ENCODE data around the gene DLK2. TPM values are rescaled to one million over a fixed set of nuclear protein-coding genes. Genes with fewer than 3 reads are reported as not detected.
"Not testable (repeated sequence)": the region's sequence is repeated elsewhere in the genome, so short reads cannot be mapped to it uniquely, and the experiment has no call there.

Gene DLK2
- polyA plus RNA-seq, 4 donors, result 0.93 to 1.9 (median 1.3) TPM

DNA sequence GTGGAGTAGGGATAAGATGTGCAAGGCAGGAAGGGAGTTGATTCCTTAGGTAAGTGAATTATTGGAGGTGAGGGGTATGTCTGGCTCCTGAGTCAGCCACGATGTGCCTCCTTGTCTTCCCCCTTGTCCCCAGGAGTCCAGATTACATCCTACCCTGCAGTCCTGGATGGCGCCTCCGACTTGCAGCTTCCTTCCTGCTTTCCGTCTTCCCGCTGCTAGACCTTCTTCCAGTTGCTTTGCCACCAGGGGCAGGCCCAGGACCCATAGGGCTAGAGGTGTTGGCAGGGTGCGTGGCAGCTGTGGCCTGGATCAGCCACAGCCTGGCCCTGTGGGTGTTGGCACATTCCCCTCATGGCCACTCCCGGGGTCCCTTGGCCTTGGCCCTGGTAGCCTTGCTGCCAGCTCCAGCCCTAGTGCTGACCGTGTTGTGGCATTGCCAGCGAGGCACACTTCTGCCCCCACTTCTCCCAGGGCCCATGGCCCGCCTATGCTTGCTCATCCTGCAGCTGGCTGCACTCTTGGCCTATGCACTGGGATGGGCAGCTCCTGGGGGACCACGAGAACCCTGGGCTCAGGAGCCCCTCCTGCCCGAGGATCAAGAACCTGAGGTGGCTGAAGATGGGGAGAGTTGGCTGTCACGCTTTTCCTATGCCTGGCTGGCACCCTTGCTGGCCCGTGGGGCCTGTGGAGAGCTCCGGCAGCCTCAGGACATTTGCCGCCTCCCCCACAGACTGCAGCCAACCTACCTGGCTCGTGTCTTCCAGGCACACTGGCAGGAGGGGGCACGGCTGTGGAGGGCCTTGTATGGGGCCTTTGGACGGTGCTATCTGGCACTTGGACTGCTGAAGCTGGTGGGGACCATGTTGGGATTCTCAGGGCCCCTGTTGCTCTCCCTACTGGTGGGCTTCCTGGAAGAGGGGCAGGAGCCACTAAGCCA is 23.1 kb downstream of the DLK2 start:
- DNase-seq (ENCODE audit: low read depth in 4 of 4, low spot score in 2 of 4), result no peak

DNA sequence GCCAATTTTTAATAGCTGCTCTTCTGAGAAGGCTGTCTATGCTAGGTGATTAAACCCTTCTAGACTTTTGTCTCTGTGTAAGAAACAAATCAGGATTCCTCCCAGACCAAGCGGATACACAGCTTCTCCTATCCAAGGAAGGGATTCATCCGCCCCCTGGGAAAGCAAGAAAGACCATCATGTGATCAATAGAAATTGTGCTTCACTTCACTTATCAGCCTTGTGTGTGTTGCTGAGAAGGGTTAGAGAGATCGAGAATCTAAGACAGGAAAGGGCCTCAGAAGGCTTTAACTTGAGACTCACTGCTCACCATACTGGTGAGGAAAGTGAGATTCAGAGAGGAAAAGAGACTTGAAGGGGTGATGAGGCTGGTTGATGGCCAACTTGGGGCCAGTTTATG is 26.5 kb downstream of the DLK2 start:
- no peak for DNase-seq (ENCODE audit: low read depth in 4 of 4, low spot score in 2 of 4)

DNA sequence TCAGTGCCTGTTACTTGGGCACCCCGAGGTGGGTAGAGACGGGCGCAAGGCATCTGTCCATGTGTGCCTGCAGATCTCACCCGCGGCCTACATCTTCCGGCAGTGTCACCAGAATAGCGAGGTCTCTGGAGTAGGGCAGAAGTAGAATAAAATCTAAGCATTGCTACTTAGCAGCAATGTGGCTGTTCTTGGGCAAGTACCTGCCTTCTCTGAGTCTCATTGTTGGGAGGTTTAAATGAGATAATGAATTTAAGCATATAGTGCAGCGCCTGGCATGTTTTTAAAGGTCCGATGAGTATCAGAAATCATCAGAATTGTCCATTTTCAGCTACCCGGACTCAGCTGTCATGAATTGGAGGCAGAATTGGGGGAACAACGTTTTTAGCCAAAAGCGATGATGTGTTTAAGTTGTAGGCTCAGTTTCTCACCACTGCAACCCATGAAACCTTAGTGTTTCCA is 27.2 kb downstream of the DLK2 start:
- peak in 1 of 4 donors; percentile 23 for DNase-seq (ENCODE audit: low read depth in 4 of 4, low spot score in 2 of 4)

DNA sequence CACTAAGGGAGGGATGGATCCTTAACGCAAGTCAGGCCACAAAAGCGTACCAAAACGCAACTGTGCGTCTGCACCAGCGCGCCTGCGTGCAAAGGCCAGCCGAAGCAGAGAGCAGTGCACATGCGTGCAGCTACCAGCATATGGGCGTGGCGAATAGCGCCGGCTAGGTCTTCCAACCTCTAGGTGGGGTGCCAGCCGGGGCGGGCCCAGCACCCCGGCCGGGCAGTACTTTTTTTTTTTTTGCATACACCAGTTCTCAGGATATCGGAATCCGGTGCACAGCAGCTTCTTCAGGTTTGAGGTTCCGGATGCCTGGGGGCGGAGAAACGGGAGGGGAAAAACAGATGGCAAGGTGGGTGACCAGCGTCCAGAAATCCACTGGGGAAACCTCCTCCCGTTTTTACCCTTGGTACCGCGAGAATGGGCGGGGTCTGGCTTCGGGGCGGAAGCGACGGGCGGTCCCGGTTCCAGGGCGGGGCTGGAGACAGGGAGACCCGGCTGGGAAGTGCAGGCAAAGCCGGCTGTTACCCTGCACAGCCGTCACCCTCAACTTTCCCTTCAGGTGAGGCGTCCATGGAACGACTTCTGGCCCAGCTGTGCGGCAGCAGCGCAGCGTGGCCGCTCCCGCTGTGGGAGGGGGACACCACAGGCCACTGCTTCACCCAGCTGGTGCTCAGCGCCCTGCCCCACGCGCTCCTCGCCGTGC is 27.8 kb downstream of the DLK2 start, which contains the start of gene ABCC10:
TSS of gene ABCC10 (plus strand) at position 136 of the 706 bp plus-strand sequence. CDS start at position 574, 438 bp downstream.
- peak; percentile 82 to 92 (median 90) for DNase-seq (ENCODE audit: low read depth in 4 of 4, low spot score in 2 of 4)

DNA sequence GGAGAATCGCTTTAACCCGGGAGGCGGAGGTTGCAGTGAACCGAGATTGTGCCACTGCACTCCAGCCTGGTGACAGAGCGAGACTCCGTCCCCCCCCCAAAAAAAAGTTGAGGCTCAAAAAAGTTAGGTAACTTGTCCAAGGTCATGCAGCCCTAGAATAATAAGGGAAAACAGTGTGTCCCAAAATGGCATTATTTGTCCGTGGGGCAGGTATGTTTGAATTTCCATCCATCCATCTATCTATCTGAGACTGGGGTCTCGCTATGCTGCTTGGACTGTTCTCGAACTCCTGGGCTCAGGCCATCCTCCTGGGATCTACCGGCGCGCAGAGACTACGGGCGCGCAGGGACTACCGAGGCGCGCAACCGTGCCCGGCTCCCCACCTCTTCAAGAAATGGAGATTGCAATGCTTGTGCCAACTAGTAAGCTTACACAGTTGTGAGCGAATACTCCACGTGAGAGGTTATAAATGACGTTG is 28.4 kb downstream of the DLK2 start:
- no peak for DNase-seq (ENCODE audit: low read depth in 4 of 4, low spot score in 2 of 4)

DNA sequence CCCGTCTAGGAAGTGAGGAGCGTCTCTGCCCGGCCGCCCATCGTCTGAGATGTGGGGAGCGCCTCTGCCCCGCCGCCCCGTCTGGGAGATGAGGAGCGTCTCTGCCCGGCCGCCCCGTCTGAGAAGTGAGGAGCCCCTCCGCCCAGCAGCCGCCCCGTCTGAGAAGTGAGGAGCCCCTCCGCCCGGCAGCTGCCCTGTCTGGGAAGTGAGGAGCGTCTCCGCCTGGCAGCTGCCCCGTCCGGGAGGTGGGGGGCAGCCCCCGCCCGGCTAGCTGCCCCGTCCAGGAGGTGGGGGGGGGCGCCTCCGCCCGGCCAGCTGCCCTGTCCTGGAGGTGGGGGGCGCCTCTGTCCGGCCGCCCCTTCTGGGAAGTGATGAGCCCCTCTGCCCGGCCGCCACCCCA is 30.3 kb downstream of the DLK2 start:
- DNase-seq (ENCODE audit: low read depth in 4 of 4, low spot score in 2 of 4), result not testable (repeated sequence)

DNA sequence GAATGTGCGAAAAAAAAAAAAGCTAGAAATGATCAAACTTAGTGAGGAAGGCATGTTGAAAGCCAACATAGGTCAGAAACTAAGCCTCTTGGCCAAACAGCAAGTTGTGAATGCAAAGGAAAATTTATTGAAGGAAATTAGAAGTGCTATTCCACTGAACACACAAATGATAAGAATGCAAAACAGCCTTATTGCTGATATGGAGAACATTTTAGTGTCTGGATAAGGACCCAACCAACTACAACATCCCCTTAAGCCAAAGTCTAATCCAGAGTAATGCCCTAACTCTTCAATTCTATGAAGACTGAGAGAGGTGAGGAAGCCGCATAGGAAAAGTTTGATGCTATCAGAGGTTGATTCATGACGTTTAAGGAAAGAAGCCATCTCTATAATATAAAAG is 33.5 kb downstream of the DLK2 start:
- DNase-seq (ENCODE audit: low read depth in 4 of 4, low spot score in 2 of 4), result no peak

DNA sequence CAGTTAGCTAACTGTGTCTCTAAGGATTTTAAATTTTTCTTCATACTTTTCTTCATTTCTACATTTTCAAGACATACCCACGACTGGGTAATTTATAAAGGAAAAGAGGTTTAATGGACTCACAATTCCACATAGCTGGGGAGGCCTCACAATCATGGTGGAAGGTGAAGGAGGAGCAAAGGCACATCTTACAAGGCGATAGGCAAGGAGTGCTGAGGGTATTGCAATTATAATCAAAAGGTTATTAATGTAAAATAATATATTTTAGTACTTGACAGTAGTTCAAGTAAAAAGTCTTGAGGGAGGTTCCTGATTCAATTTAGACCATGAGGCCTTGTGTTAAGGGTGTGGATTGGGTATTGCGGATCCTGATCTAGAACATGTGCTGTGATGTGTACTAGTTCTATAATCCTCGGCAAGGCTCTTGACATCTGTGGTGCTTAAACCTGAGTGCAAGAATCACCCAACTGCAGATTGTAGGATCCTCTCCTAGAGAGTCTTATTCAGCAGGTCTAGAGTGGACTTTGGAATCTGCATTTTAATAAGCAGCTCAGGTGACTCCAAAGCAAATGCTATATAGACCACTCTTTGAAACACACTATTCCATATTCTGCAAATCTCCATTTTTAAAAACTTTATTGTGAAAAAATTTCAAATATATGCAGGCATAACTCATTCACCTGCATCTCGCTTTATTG is 35.2 kb downstream of the DLK2 start:
- no peak for DNase-seq (ENCODE audit: low read depth in 4 of 4, low spot score in 2 of 4)

DNA sequence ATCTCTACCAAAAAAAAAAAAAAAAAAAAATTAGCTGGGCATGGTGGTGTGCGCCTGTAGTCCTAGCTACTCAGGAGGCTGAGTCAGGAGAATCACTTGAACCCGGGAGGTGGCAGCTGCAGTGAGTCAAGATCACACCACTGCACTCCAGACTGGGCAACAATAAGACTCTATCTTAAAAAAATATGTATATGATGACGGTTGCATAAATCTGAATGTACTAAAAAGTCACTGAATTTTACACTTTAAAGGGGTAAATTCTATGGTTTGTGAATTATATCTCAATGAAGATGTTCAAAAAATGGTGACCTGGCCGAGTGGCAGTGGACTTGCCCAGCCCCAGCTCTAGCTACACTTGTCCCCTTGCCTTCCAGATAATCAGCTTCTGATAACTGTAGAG is 38.4 kb downstream of the DLK2 start:
- DNase-seq (ENCODE audit: low read depth in 4 of 4, low spot score in 2 of 4), result no peak

DNA sequence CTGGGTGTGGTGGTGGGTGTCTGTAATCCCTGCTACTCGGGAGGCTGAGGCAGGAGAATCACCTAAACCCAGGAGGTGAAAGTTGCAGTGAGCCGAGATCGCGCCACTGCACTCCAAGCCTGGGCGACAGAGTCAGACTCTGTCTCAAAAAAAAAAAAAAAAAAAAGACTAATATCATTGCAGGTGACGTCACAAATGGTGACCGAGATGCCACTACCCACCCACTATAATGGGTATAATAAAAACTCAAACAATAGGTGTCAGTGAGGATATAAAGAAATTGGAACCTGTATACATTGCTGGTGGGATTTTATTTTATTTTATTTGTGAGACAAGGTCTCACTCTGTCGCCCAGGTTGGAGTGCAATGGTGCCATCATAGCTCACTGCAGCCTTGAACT is 40.1 kb downstream of the DLK2 start:
- not testable (repeated sequence) for DNase-seq (ENCODE audit: low read depth in 4 of 4, low spot score in 2 of 4)

DNA sequence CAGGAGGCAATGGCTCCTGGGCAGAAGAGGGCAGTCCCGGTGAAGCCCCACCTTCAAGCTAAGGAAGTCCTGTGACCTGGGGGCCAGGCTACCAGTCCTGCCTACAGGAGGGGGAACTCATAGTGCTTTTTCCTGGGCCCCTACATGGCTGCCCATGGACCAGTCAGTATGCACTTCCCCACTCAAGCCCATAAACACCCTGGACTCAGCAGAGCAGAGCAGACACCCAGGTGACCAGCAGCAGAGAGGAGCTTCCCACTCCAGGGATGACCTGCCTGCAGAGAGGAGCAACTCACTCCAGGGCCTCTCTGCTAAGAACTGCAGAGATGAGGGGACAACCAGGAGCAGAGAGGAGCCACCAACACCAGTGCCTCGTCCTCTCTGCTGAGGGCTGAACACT is 42.3 kb downstream of the DLK2 start:
- DNase-seq (ENCODE audit: low read depth in 4 of 4, low spot score in 2 of 4), result no peak

DNA sequence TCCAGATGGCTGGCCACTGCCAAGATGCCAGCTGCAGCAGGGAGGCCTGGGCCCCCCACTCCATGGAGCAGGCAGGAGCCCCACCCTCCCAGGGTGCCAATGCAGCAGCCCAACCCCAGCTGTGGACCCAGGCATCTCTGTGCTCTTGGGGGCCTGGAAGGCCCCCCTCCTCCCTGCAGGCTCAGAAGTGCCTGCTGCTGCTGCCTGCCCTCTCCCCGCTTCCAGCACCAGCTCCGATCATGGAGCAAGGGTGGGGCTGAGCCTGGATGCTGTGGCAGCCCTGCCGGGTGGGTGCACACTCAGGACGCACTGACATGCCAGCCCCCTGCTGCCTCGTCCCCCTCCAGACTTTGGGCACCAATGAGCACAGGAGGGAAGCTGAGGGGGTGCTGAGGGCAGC is 42.8 kb downstream of the DLK2 start:
- DNase-seq (ENCODE audit: low read depth in 4 of 4, low spot score in 2 of 4), result no peak

DNA sequence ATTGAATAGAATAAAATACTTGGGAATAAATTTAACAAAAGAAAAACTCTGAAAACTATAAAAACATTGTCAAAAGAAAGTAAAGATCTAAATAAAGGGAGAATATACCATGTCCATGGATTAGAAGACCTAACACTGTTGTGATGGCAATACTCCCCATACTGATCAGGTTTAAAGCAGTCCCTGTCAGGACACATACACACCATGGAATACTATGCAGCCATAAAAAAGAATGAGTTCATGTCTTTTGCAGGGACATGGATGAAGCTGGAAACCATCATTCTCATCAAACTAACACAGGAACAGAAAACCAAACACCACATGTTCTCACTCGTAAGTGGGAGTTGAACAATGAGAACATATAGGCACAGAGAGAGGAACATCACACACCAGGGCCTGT is 44.6 kb downstream of the DLK2 start:
- not testable (repeated sequence) for DNase-seq (ENCODE audit: low read depth in 4 of 4, low spot score in 2 of 4)

DNA sequence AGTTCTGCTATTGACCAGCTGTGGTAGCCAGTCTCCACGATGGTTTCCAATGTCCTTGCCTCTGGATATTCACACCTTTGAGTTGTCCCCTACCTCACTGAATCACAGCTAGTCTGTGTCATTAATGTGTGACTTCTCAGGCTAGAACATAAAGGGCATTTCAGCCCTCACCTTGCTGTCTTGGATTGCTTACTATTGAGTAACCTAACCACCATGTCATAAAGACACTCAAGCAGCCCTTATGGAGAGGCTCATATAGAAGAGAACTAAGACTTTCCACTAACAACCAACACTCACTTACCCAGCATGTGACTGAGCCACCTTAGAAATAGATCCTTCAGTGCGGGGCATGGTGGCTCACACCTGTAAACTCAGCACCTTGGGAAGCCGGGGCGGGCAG is 47.1 kb downstream of the DLK2 start:
- no peak for DNase-seq (ENCODE audit: low read depth in 4 of 4, low spot score in 2 of 4)

DNA sequence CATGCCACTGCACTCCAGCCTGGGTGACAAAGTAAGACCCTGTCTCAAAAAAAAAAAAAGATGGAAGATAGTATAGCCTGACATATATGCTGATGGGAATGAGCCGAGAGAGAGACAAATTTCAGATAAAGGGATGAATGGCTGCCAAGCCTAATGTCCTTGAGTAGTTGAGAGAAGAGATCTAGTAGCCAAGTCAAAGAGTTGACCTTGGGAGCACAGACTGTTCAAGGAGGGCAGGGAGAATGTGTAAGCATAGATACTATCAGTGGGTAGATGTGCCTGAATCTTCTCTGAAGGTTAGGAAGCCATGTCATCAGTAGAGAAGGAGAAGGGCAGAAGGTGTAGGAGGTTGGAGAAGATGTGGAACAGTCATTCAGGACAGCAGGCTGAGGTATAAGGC is 48.1 kb downstream of the DLK2 start:
- DNase-seq (ENCODE audit: low read depth in 4 of 4, low spot score in 2 of 4), result no peak

DNA sequence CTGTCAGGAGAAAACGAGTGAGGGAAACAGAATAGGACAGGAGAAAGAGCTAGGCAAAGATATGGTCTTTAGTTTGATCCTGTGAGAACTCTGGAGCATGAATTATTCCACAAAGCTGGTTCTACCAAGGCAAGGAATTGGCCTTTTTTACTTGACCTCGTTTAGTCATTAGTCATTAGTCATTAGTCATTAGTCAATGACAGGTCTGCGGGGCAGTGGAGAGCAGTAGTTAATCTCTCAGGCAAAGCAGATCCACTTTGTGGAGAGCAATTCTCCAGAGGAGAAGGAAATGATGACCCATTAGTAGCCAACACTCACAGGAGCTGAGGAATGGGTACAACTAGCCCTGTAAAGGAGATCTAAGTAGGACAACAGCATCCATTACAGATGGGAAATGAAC is 50.0 kb downstream of the DLK2 start:
- no peak for DNase-seq (ENCODE audit: low read depth in 4 of 4, low spot score in 2 of 4)

DNA sequence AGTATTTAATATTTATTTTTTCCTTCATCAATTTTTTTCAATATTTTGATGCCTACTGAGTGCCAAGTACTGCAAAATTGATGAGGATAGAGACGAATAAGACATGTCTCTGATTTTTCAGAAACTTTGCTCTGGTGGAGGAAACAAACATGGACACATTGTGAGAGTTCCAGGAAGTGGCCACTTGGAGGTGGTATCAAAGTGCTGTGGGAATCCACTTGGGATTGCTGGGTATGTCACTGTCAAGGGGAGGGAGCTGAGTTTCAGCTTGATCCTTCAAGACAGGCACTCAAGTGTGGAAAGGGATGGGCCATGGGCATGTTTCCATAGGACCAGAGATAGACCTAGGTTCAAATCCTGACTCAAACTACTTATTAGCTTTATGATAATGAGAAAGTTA is 52.5 kb downstream of the DLK2 start:
- no peak for DNase-seq (ENCODE audit: low read depth in 4 of 4, low spot score in 2 of 4)

DNA sequence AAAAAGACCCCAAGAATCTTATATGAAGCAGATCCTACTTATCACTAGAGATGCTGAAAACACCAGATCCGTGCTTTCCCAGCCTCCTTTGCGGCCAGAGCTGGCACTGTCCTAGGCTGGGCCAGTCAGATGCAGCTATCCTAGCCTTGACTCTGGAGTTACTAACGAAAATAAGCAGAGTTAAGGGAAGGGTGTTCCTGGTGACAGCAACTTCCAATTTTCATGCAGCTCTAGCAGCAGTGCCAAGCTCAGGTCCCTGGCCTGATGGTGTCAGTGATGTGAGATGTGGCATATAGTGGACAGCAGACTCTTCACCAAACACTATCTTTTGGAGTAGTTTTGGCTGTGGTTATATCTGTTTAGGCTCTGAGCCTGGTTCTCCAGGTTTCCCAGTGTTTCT is 53.6 kb downstream of the DLK2 start:
- no peak for DNase-seq (ENCODE audit: low read depth in 4 of 4, low spot score in 2 of 4)

All from left renal cortex interstitium (tissue), 4 donors.